ENCODE results near the gene PLXNA2. TPM values are rescaled to one million over a fixed set of nuclear protein-coding genes. Genes with fewer than 3 reads are reported as not detected.

Gene PLXNA2
- polyA plus RNA-seq, 2 of the 4 experiments (the other 2 are of a cell fraction) = 0.36 to 0.87 TPM

DNA sequence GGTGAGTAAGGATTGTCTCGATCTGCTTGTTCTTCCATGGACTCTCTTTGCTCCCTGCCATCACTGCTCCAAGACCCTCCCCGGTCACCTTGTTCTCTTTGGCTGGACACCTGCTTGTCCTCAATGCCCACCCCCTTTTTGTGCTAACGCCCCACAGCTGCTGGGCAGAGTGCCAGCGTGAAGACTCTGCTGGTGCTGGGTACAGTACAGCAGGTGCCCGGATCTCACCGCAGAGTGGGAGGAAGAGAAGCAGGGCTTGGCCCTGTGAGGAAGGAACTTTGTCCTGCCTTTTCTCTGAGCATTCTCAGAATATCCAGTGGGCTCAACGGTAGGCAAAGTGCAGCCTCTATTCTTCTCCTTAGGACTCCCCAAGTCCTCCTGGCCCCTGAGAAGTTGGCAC, 90.1 kb downstream of the PLXNA2 start:
- Histone ChIP-seq H3K4me2 (no peak overlapping the region), H3K9me3 (no peaks in the 10 kb centered on the region), H3K4me3 (no peak overlapping the region), H3K4me1 (0 out of 3 replicates have a peak, but pooled peaks cover 8% of the 10 kb centered on the region), H3K27ac (no peak overlapping the region)
- ChIA-PET POLR2A (no interaction called here), CTCF (interaction anchor here (0.9 to 2.3 kb wide), 2 partner anchors 22 to 87 kb away, joined by 3 to 8 read pairs; no protein-coding TSS in a partner anchor)
- ATAC-seq (no peak), FAIRE-seq (no peak), DNase-seq (ENCODE audit: low read depth in 1 of 2, low spot score in 1 of 2) (no peak)
- WGBS (ENCODE audit: missing lambda C conversion rate) = 77% methylated on average over 7 of the region's 7 CpGs
- TF ChIP-seq JUNB (IDR thresholded peaks at IDR 0.05) = no peak
- no peak for TF ChIP-seq EHMT2 (IDR thresholded peaks at IDR 0.05; ENCODE audit: low read depth)
- TF ChIP-seq FOXS1 (CRISPR knock-in tag; IDR thresholded peaks at IDR 0.05) = no peak
- no peak for TF ChIP-seq RFX5 (IDR thresholded peaks at IDR 0.05)
- no peak for TF ChIP-seq KDM1A (IDR thresholded peaks at IDR 0.05; ENCODE audit: low read depth)
- TF ChIP-seq GATA3 (IDR thresholded peaks at IDR 0.05; ENCODE audit: borderline replicate concordance) = no peak
- no peak for TF ChIP-seq SREBF2 (IDR thresholded peaks at IDR 0.05)
- no peak for TF ChIP-seq ATOH8 (CRISPR knock-in tag; IDR thresholded peaks at IDR 0.05; ENCODE audit: low read depth)
- TF ChIP-seq NPAS2 (CRISPR knock-in tag; IDR thresholded peaks at IDR 0.05; ENCODE audit: borderline replicate concordance) = no peak
- TF ChIP-seq HEYL (CRISPR knock-in tag; IDR thresholded peaks at IDR 0.05) = no peak
- no peak for TF ChIP-seq FOSL2 (IDR thresholded peaks at IDR 0.05)
- no peak for TF ChIP-seq FOSL2 (CRISPR knock-in tag; IDR thresholded peaks at IDR 0.05)
- no peak for TF ChIP-seq REST (IDR thresholded peaks at IDR 0.05)
- TF ChIP-seq NR3C1 (IDR thresholded peaks at IDR 0.05) = no peak
- TF ChIP-seq FOSB (CRISPR knock-in tag; IDR thresholded peaks at IDR 0.05) = no peak
- no peak for TF ChIP-seq ZC3H11A (IDR thresholded peaks at IDR 0.05)
- TF ChIP-seq, protein P1, sequence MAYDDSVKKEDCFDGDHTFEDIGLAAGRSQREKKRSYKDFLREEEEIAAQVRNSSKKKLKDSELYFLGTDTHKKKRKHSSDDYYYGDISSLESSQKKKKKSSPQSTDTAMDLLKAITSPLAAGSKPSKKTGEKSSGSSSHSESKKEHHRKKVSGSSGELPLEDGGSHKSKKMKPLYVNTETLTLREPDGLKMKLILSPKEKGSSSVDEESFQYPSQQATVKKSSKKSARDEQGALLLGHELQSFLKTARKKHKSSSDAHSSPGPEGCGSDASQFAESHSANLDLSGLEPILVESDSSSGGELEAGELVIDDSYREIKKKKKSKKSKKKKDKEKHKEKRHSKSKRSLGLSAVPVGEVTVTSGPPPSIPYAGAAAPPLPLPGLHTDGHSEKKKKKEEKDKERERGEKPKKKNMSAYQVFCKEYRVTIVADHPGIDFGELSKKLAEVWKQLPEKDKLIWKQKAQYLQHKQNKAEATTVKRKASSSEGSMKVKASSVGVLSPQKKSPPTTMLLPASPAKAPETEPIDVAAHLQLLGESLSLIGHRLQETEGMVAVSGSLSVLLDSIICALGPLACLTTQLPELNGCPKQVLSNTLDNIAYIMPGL (CRISPR knock-in tag; IDR thresholded peaks at IDR 0.05; ENCODE audit: borderline replicate concordance) = no peak
- TF ChIP-seq TP53 (CRISPR knock-in tag; IDR thresholded peaks at IDR 0.05) = no peak
- TF ChIP-seq CHD2 (IDR thresholded peaks at IDR 0.05; ENCODE audit: low read length, partially characterized antibody) = no peak
- no peak for TF ChIP-seq RAD21 (conservative IDR thresholded peaks at IDR 0.05 in 1 of 2, IDR thresholded peaks at IDR 0.05 in 1 of 2)

- DNase-seq (ENCODE audit: low read depth in 1 of 2, low spot score in 1 of 2) (no peak), FAIRE-seq (no peak), ATAC-seq (no peak)
- H3K27ac ChIP-seq = no peak overlapping the region
- no peak overlapping the region for H3K4me3 ChIP-seq
- no peak for TF ChIP-seq CHD4 (IDR thresholded peaks at IDR 0.05; ENCODE audit: borderline replicate concordance)
- TF ChIP-seq FOSB (CRISPR knock-in tag; IDR thresholded peaks at IDR 0.05) = no peak
- TF ChIP-seq TP53 (CRISPR knock-in tag; IDR thresholded peaks at IDR 0.05) = no peak
- TF ChIP-seq HOXA7 (CRISPR knock-in tag; IDR thresholded peaks at IDR 0.05) = no peak
- no peak for TF ChIP-seq ZSCAN20 (CRISPR knock-in tag; IDR thresholded peaks at IDR 0.05)
- no peak for TF ChIP-seq CEBPB (IDR thresholded peaks at IDR 0.05)
- no peak for TF ChIP-seq KDM5A (IDR thresholded peaks at IDR 0.05)
- no peak for TF ChIP-seq ESRRA (IDR thresholded peaks at IDR 0.05; ENCODE audit: borderline replicate concordance, low read length)
- TF ChIP-seq KDM1A (IDR thresholded peaks at IDR 0.05; ENCODE audit: low read depth) = no peak
- H3K4me2 ChIP-seq = no peak overlapping the region
- 0 out of 3 replicates have a peak, but pooled peaks cover 8% of the 10 kb centered on the region for H3K4me1 ChIP-seq
- no peaks in the 10 kb centered on the region for H3K9me3 ChIP-seq
- WGBS (ENCODE audit: missing lambda C conversion rate) = 81% methylated on average over 6 of the region's 6 CpGs
- POLR2A ChIA-PET = no interaction called here
- CTCF ChIA-PET = interaction anchor here (0.9 to 2.3 kb wide), 2 partner anchors 22 to 87 kb away, joined by 3 to 8 read pairs; no protein-coding TSS in a partner anchor
Observed at GRCh38 chr1:208153386-208153785, 90.8 kb downstream of the PLXNA2 start.
